Omental fat pad (tissue), 4 donors: Measurements from ENCODE around the gene SMAP2. TPM values are rescaled to one million over a fixed set of nuclear protein-coding genes. Genes with fewer than 3 reads are reported as not detected.

ENCODE experiments used
- ATAC-seq: fragments of 150-250 bp; one replicate; pipeline ENCODE4 v1.9.1; 2016; ENCODE audit warnings: mild to moderate bottlenecking, moderate library complexity; ENCODE audit not compliant: low FRiP score
- DNase-seq: peaks from one replicate; pipeline ENCODE4 v3.0.0-alpha.2; 2019; ENCODE audit warnings: low spot score
- CTCF ChIP-seq, 3 donors: fragments of 450-650 bp; IDR thresholded peaks; one replicate each; pipeline ENCODE4 v1.5.1; 2016 to 2017; ENCODE audit warnings: antibody characterized with exemption in 3 of 3, mild to moderate bottlenecking in 3 of 3, moderate library complexity in 2 of 3
- total RNA-seq, 4 donors: library from RNA; depleted of rRNA; stranded (reverse); fragments of >200 nt; gene quantifications; one replicate each; pipeline ENCODE4 v1.1.0, GENCODE V29; 2016

The SMAP2 gene
- total RNA-seq, 4 donors from 2014 or later: 45.4 to 119 (median 60.1) TPM

DNA sequence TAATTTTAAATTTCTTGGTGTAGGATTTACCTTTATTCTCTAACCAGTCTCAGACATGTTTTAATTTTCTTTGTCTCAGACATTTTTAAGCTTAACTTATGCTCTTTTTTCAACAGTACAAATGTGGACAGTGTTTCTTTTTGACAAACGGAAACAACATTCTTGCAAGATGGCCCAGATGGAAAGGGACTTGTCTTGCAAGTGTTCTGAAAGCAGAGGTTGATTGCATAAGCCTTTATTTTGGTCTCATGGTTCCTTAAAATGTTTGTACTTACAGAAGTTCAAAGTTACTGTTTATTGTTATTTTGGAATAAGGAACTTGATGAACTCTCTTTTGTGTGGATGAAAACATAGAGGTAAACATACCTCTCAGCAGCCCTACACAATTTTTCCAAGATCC lies 22.9 kb downstream of the SMAP2 start:
- DNase-seq (no peak), ATAC-seq (no peak)
- TF ChIP-seq CTCF (IDR thresholded peaks at IDR 0.05): no peak

DNA sequence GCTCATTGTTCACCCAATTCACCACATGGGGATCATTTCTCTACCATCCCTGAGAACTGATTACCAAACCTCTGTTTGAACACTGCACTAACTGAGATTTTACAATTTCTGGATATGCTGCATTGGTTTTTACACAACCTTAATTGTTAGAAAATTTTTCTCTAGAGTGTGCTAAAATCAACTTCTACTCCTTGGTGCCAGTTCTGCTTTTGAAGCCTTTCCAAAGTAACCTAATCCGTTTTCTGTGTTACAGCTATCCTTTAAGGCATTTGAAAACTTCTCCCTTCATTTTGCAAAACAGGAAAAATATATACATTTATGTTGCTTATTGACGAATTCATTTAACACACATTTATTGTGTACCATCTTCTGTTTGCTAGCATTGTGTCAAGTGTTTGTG lies 23.7 kb downstream of the SMAP2 start:
- TF ChIP-seq CTCF (IDR thresholded peaks at IDR 0.05): no peak
- ATAC-seq (no peak), DNase-seq (no peak)

DNA sequence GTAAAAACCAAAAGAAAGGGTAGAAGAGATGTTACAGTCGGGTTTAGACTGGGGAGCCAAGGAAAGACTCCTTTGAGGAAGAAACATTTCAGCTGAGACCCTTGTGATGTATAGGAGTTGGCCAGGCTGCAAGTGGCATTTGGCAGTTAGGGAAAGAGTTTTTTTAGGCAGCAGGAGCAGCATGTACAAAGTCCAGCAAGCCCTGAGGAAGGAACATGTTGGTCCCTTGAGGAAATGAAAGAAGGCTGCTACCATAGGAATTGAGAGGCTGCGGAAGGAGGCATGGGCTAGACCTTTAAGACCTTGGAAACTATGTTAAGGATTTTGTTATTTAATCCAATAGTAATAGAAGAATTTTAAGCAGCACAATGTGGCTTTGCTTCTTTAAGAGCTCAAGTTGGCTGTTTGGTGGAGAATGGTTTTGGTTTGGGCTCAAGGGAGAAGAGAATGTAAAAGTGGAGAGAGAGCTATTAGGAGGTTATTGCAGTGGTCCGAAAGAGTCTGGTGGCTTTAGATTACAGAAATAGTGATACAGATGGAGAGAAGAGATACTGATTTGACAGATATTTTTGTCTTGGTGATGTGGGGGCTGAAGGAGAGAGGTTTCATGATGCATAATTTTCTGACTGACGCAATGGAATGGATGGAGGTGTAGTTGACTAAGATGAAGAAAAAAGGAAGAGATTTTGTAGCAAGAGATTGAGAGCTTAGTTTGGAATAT lies 26.6 kb downstream of the SMAP2 start:
- ATAC-seq (no peak), DNase-seq (no peak)
- no peak for TF ChIP-seq CTCF (IDR thresholded peaks at IDR 0.05)

- ATAC-seq: no peak
- TF ChIP-seq CTCF (IDR thresholded peaks at IDR 0.05): no peak
- no peak for DNase-seq
Measured at GRCh38 chr1:40401473-40402201, 28.1 kb downstream of the SMAP2 start.

- ATAC-seq (no peak), DNase-seq (no peak)
- peak in 1 of 3 donors; percentile 5 for TF ChIP-seq CTCF (IDR thresholded peaks at IDR 0.05)
Measured at GRCh38 chr1:40404670-40405462, 31.3 kb downstream of the SMAP2 start.

DNA sequence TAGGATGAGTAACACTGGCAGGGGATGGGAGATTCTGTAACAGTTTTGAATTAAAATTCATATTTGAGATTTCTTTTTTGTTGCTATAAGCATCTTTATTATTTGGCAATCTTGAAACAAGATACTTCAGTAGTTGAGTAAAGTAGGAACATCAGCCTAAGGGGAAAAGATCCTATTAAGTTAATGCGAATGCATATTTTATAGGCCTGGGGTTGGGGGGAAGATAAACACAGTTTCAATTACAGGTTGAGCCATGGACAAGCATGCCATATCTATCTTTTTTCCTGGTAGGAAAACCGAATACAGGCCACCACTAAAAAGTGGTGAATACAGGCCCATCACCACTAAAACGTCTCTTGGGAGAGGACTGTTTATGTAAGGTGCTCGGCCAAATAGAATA lies 32.3 kb downstream of the SMAP2 start:
- ATAC-seq (no peak), DNase-seq (no peak)
- no peak for TF ChIP-seq CTCF (IDR thresholded peaks at IDR 0.05)
